K562 (cell line): ENCODE measurements around the gene HIVEP3.

Experiments
- CEBPZ ChIP-seq: fragments of 150-350 bp; IDR thresholded peaks from 2 replicates; pipeline ENCODE4 v1.6.1; 2014; ENCODE audit warnings: low read depth, mild to moderate bottlenecking, low read length, borderline replicate concordance
- PHB2 ChIP-seq: fragments of 450-650 bp; IDR thresholded peaks from 2 replicates; pipeline ENCODE4 v1.6.1; 2017; ENCODE audit warnings: low read depth
- TARDBP ChIP-seq: fragments of 450-650 bp; IDR thresholded peaks from 2 replicates; pipeline ENCODE4 v1.6.1; 2016
- TF ChIP-seq, protein P1 (sequence below): IDR thresholded peaks from 2 replicates; pipeline ENCODE4 v1.6.1; 2012; ENCODE audit warnings: low read depth, low read length, improper control_type of control experiment, borderline replicate concordance

DNA sequence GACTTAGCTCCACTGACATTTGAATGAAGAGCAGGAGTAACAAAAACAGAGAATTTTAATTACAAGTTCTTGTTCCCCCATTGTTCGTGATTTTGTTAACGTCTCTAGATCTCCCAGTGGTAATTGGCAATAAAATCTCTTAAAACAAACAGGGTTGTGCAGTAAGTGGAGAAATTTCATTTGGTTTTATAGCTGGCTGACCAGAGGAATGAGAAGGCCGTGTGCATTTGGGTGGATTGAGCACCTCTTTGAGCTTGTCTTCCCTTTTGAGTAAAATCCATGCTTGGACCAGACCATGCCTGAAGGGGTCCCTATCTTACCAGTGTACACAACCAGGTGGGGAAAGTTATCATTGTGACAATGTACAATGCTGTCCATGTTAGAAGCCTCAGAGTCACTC, 137.8 kb downstream of the HIVEP3 start:
- TF ChIP-seq CEBPZ (no peak), TARDBP (no peak), PHB2 (no peak)
- TF ChIP-seq, protein P1, sequence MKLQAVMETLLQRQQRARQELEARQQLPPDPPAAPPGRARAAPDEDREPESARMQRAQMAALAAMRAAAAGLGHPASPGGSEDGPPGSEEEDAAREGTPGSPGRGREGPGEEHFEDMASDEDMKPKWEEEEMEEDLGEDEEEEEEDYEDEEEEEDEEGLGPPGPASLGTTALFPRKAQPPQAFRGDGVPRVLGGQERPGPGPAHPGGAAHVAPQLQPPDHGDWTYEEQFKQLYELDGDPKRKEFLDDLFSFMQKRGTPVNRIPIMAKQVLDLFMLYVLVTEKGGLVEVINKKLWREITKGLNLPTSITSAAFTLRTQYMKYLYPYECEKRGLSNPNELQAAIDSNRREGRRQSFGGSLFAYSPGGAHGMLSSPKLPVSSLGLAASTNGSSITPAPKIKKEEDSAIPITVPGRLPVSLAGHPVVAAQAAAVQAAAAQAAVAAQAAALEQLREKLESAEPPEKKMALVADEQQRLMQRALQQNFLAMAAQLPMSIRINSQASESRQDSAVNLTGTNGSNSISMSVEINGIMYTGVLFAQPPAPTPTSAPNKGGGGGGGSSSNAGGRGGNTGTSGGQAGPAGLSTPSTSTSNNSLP, result no peak
